Muscle layer of colon (tissue), 2 donors: ENCODE data around the gene PAK5.

Source experiments
- H3K27ac ChIP-seq: one replicate; pipeline ENCODE4 v1.7.0; 2013; ENCODE audit warnings: low read depth, mild to moderate bottlenecking, low read length, moderate library complexity
- H3K27me3 ChIP-seq, 2 donors: one replicate each; pipeline ENCODE4 v1.7.0; 2013; ENCODE audit warnings: low read length in 2 of 2, mild to moderate bottlenecking in 2 of 2; ENCODE audit not compliant: insufficient read depth in 2 of 2, control insufficient read depth in 1 of 2
- H3K36me3 ChIP-seq: one replicate; pipeline ENCODE4 v1.7.0; 2013; ENCODE audit warnings: mild to moderate bottlenecking, low read length; ENCODE audit not compliant: insufficient read depth
- H3K4me1 ChIP-seq: one replicate; pipeline ENCODE4 v1.7.0; 2013; ENCODE audit warnings: mild to moderate bottlenecking, low read length; ENCODE audit not compliant: insufficient read depth
- H3K4me3 ChIP-seq, 2 donors: one replicate each; pipeline ENCODE4 v1.7.0; 2013; ENCODE audit warnings: low read length in 2 of 2, low read depth in 1 of 2, mild to moderate bottlenecking in 1 of 2, moderate library complexity in 1 of 2
- H3K9ac ChIP-seq: one replicate; pipeline ENCODE4 v1.7.0; 2013; ENCODE audit warnings: low read length
- H3K9me3 ChIP-seq: one replicate; pipeline ENCODE4 v1.7.0; 2013; ENCODE audit warnings: mild to moderate bottlenecking, low read length
- donor health status: abdominal sarcoma.
- donor health status: Adenocarcinoma of cecum.

PAK5 gene

GRCh38 chr20:9740486-9740885, 98.4 kb downstream of the PAK5 start:
- H3K9ac ChIP-seq: no peak overlapping the region
- no peak overlapping the region for H3K27ac ChIP-seq
- H3K27me3 ChIP-seq: no peaks in the 10 kb centered on the region
- no peak overlapping the region for H3K4me3 ChIP-seq
- H3K9me3 ChIP-seq: no peaks in the 10 kb centered on the region
- H3K4me1 ChIP-seq: no peaks in the 10 kb centered on the region
- H3K36me3 ChIP-seq: no peaks in the 10 kb centered on the region

GRCh38 chr20:9739991-9740390, 98.9 kb downstream of the PAK5 start:
- no peak overlapping the region for H3K9ac ChIP-seq
- H3K4me1 ChIP-seq: no peaks in the 10 kb centered on the region
- H3K27me3 ChIP-seq: no peaks in the 10 kb centered on the region
- no peak overlapping the region for H3K27ac ChIP-seq
- H3K4me3 ChIP-seq: no peak overlapping the region
- H3K9me3 ChIP-seq: no peaks in the 10 kb centered on the region
- no peaks in the 10 kb centered on the region for H3K36me3 ChIP-seq

- Histone ChIP-seq H3K36me3 (no peaks in the 10 kb centered on the region), H3K9me3 (no peaks in the 10 kb centered on the region), H3K9ac (no peak overlapping the region), H3K4me1 (no peaks in the 10 kb centered on the region), H3K27ac (no peak overlapping the region), H3K4me3 (no peak overlapping the region), H3K27me3 (no peaks in the 10 kb centered on the region)
These were observed 102.5 kb downstream of the PAK5 start for GRCh38 chr20:9736373-9736772.

- H3K9ac ChIP-seq: no peak overlapping the region
- no peaks in the 10 kb centered on the region for H3K36me3 ChIP-seq
- H3K27ac ChIP-seq: no peak overlapping the region
- no peak overlapping the region for H3K4me3 ChIP-seq
- H3K9me3 ChIP-seq: no peaks in the 10 kb centered on the region
- H3K27me3 ChIP-seq: no peaks in the 10 kb centered on the region
- no peaks in the 10 kb centered on the region for H3K4me1 ChIP-seq
These were observed 115.2 kb downstream of the PAK5 start for GRCh38 chr20:9723501-9724202.

GRCh38 chr20:9711872-9712271, 127.0 kb downstream of the PAK5 start:
- Histone ChIP-seq H3K4me3 (no peak overlapping the region), H3K27ac (no peak overlapping the region), H3K9me3 (no peaks in the 10 kb centered on the region), H3K36me3 (no peaks in the 10 kb centered on the region), H3K9ac (no peak overlapping the region), H3K4me1 (no peaks in the 10 kb centered on the region), H3K27me3 (no peaks in the 10 kb centered on the region)

GRCh38 chr20:9710685-9711084, 128.2 kb downstream of the PAK5 start:
- no peak overlapping the region for H3K4me3 ChIP-seq
- H3K9me3 ChIP-seq: no peaks in the 10 kb centered on the region
- no peaks in the 10 kb centered on the region for H3K27me3 ChIP-seq
- H3K36me3 ChIP-seq: no peaks in the 10 kb centered on the region
- no peak overlapping the region for H3K27ac ChIP-seq
- no peaks in the 10 kb centered on the region for H3K4me1 ChIP-seq
- no peak overlapping the region for H3K9ac ChIP-seq

- Histone ChIP-seq H3K36me3 (no peaks in the 10 kb centered on the region), H3K9me3 (no peaks in the 10 kb centered on the region), H3K4me3 (no peak overlapping the region), H3K9ac (no peak overlapping the region), H3K4me1 (no peaks in the 10 kb centered on the region), H3K27ac (no peak overlapping the region), H3K27me3 (no peaks in the 10 kb centered on the region)
These were observed 133.0 kb downstream of the PAK5 start for GRCh38 chr20:9705722-9706476.

- Histone ChIP-seq H3K9ac (no peak overlapping the region), H3K4me3 (no peak overlapping the region), H3K36me3 (no peaks in the 10 kb centered on the region), H3K4me1 (no peaks in the 10 kb centered on the region), H3K27me3 (no peaks in the 10 kb centered on the region), H3K27ac (no peak overlapping the region), H3K9me3 (no peaks in the 10 kb centered on the region)
These were observed 139.7 kb downstream of the PAK5 start for GRCh38 chr20:9699181-9699580.

- no peaks in the 10 kb centered on the region for H3K9me3 ChIP-seq
- no peaks in the 10 kb centered on the region for H3K36me3 ChIP-seq
- no peaks in the 10 kb centered on the region for H3K27me3 ChIP-seq
- H3K4me3 ChIP-seq: no peak overlapping the region
- no peak overlapping the region for H3K27ac ChIP-seq
- H3K4me1 ChIP-seq: no peaks in the 10 kb centered on the region
- no peak overlapping the region for H3K9ac ChIP-seq
These were observed 149.8 kb downstream of the PAK5 start for GRCh38 chr20:9689041-9689440.

- Histone ChIP-seq H3K27ac (no peak overlapping the region), H3K4me1 (no peaks in the 10 kb centered on the region), H3K4me3 (no peak overlapping the region), H3K27me3 (no peaks in the 10 kb centered on the region), H3K9me3 (no peaks in the 10 kb centered on the region), H3K9ac (no peak overlapping the region), H3K36me3 (no peaks in the 10 kb centered on the region)
These were observed 152.0 kb downstream of the PAK5 start for GRCh38 chr20:9686866-9687265.

- H3K27ac ChIP-seq: no peak overlapping the region
- no peaks in the 10 kb centered on the region for H3K36me3 ChIP-seq
- no peak overlapping the region for H3K9ac ChIP-seq
- H3K27me3 ChIP-seq: no peaks in the 10 kb centered on the region
- no peak overlapping the region for H3K4me3 ChIP-seq
- no peaks in the 10 kb centered on the region for H3K4me1 ChIP-seq
- no peaks in the 10 kb centered on the region for H3K9me3 ChIP-seq
These were observed 152.4 kb downstream of the PAK5 start for GRCh38 chr20:9686455-9686854.

GRCh38 chr20:9686001-9686400, 152.9 kb downstream of the PAK5 start:
- Histone ChIP-seq H3K4me3 (no peak overlapping the region), H3K27me3 (no peaks in the 10 kb centered on the region), H3K9ac (no peak overlapping the region), H3K36me3 (no peaks in the 10 kb centered on the region), H3K27ac (no peak overlapping the region), H3K4me1 (no peaks in the 10 kb centered on the region), H3K9me3 (no peaks in the 10 kb centered on the region)
